SK-N-DZ (cell line): Measurements from ENCODE around the gene DPM1. TPM values are rescaled to one million over a fixed set of nuclear protein-coding genes. Genes with fewer than 3 reads are reported as not detected.

Source experiments
- DNase-seq: peaks from one replicate; pipeline ENCODE4 v3.0.0-alpha.2; 2015; ENCODE audit warnings: low spot score
- polyA plus RNA-seq, 2 experiments: library from polyadenylated mRNA; depleted of rRNA; stranded (reverse); fragments of >200 nt; gene quantifications; 2 replicates each; pipeline ENCODE4 v1.2.3, GENCODE V29; 2014

The DPM1 gene
- 337 and 362 TPM in 2 replicates for polyA plus RNA-seq (2014; cell fraction: cytosol; rRNA removed)
- 174 and 245 TPM in 2 replicates for polyA plus RNA-seq (2014; cell fraction: nucleus; rRNA removed)

GRCh38 chr20:50957798-50958614 is at the start of gene DPM1:
Gene DPM1, minus strand, starts transcription at chr20:50958532. Its CDS starts 9 bp downstream, at chr20:50958523.
- peak; percentile 94 for DNase-seq

GRCh38 chr20:51005214-51005613 is 46.9 kb upstream of the DPM1 start:
- DNase-seq: no peak

- DNase-seq: no peak
These were observed 46.4 kb upstream of the DPM1 start for GRCh38 chr20:51004781-51005180.

GRCh38 chr20:51004305-51004727 is 46.0 kb upstream of the DPM1 start:
- no peak for DNase-seq

- no peak for DNase-seq
These were observed 45.4 kb upstream of the DPM1 start for GRCh38 chr20:51003753-51004152.

- no peak for DNase-seq
These were observed 44.3 kb upstream of the DPM1 start for GRCh38 chr20:51002633-51003032.

- no peak for DNase-seq
These were observed 43.3 kb upstream of the DPM1 start for GRCh38 chr20:51001430-51002265.

GRCh38 chr20:50999355-50999754 is 41.0 kb upstream of the DPM1 start:
- no peak for DNase-seq

- no peak for DNase-seq
These were observed 38.9 kb upstream of the DPM1 start for GRCh38 chr20:50996901-50997865.

- DNase-seq: no peak
These were observed 37.2 kb upstream of the DPM1 start for GRCh38 chr20:50995506-50995905.

GRCh38 chr20:50993876-50994275 is 35.5 kb upstream of the DPM1 start:
- DNase-seq: no peak

- DNase-seq: peak; percentile 79
These were observed 34.6 kb upstream of the DPM1 start for GRCh38 chr20:50992733-50993457.

GRCh38 chr20:50992336-50992732 is 34.0 kb upstream of the DPM1 start:
- DNase-seq: no peak

GRCh38 chr20:50991076-50991475 is 32.7 kb upstream of the DPM1 start:
- no peak for DNase-seq

GRCh38 chr20:50987493-50988210 is 29.3 kb upstream of the DPM1 start:
- peak; percentile 87 for DNase-seq

GRCh38 chr20:50983321-50983720 is 25.0 kb upstream of the DPM1 start:
- DNase-seq: no peak

- no peak for DNase-seq
These were observed 24.0 kb upstream of the DPM1 start for GRCh38 chr20:50982363-50982762.

- DNase-seq: no peak
These were observed 23.3 kb upstream of the DPM1 start for GRCh38 chr20:50981714-50982048.

- DNase-seq: peak; percentile 76
These were observed 22.8 kb upstream of the DPM1 start for GRCh38 chr20:50980851-50981713.
